HepG2 (cell line): ENCODE data around the gene MBD3. TPM values are rescaled to one million over a fixed set of nuclear protein-coding genes. Genes with fewer than 3 reads are reported as not detected.

Experiments used
- FIP1L1 ChIP-seq: fragments of 200-400 bp; formaldehyde crosslinking; IDR thresholded peaks from 2 replicates; pipeline ENCODE4 v1.6.1; 2018; ENCODE audit warnings: low read depth, mild to moderate bottlenecking, low read length, moderate library complexity, borderline replicate concordance; ENCODE audit not compliant: insufficient read depth
- FOXK2 ChIP-seq: fragments of 450-650 bp; IDR thresholded peaks from 2 replicates; pipeline ENCODE4 v1.6.1; 2016
- GLI4 ChIP-seq: sonication (generic); formaldehyde crosslinking; IDR thresholded peaks from 2 replicates; pipeline ENCODE4 v1.5.1; 2020; ENCODE audit warnings: missing genetic modification reagents, mild to moderate bottlenecking, moderate library complexity, borderline replicate concordance
- GPN1 ChIP-seq: sonication (generic); formaldehyde crosslinking; IDR thresholded peaks from 2 replicates; pipeline ENCODE4 v1.5.1; 2020; ENCODE audit warnings: missing genetic modification reagents, borderline replicate concordance
- KDM2A ChIP-seq: sonication (generic); formaldehyde crosslinking; IDR thresholded peaks from 2 replicates; pipeline ENCODE4 v1.4.0; 2020; ENCODE audit warnings: low read depth, missing genetic modification reagents, borderline replicate concordance
- MED13 ChIP-seq: sonication (generic); formaldehyde crosslinking; IDR thresholded peaks from 2 replicates; pipeline ENCODE4 v1.5.0; 2020; ENCODE audit warnings: missing genetic modification reagents
- NR2C2 ChIP-seq: sonication (generic); formaldehyde crosslinking; IDR thresholded peaks from 2 replicates; pipeline ENCODE4 v1.4.0; 2020; ENCODE audit warnings: missing genetic modification reagents, mild to moderate bottlenecking, moderate library complexity, borderline replicate concordance
- PRMT3 ChIP-seq: sonication (generic); formaldehyde crosslinking; IDR thresholded peaks from 2 replicates; pipeline ENCODE4 v1.8.1; 2022; ENCODE audit warnings: low read depth, mild to moderate bottlenecking, moderate library complexity, missing genetic modification reagents, borderline replicate concordance
- RBAK ChIP-seq: sonication (generic); formaldehyde crosslinking; IDR thresholded peaks from 2 replicates; pipeline ENCODE4 v1.5.1; 2020; ENCODE audit warnings: mild to moderate bottlenecking, missing genetic modification reagents
- SAFB2 ChIP-seq: sonication (generic); formaldehyde crosslinking; IDR thresholded peaks from 2 replicates; pipeline ENCODE4 v1.5.1; 2020; ENCODE audit warnings: missing genetic modification reagents, low read depth, mild to moderate bottlenecking, borderline replicate concordance
- SMARCC2 ChIP-seq: fragments of 450-650 bp; IDR thresholded peaks from 2 replicates; pipeline ENCODE4 v1.6.1; 2017; ENCODE audit warnings: antibody characterized with exemption, mild to moderate bottlenecking
- SP1 ChIP-seq, 2 experiments: fragments of 450-650 bp in 1 of 2; sonication (generic) in 1 of 2; formaldehyde crosslinking in 1 of 2; IDR thresholded peaks; 2 replicates each; pipeline versions ENCODE4 v1.4.0 to v1.6.1; 2016 to 2020; ENCODE audit warnings: missing genetic modification reagents in 1 of 2
- TBX2 ChIP-seq: sonication (generic); formaldehyde crosslinking; IDR thresholded peaks from 2 replicates; pipeline ENCODE4 v1.5.0; 2020; ENCODE audit warnings: missing genetic modification reagents, mild to moderate bottlenecking, borderline replicate concordance
- TEAD2 ChIP-seq: sonication (generic); formaldehyde crosslinking; IDR thresholded peaks from 2 replicates; pipeline ENCODE4 v1.9.0; 2021; ENCODE audit warnings: missing genetic modification reagents
- ZNF225 ChIP-seq: sonication (generic); formaldehyde crosslinking; IDR thresholded peaks from 2 replicates; pipeline ENCODE4 v1.4.0; 2020; ENCODE audit warnings: mild to moderate bottlenecking, missing genetic modification reagents
- ZNF274 ChIP-seq: sonication (generic); formaldehyde crosslinking; IDR thresholded peaks from 2 replicates; pipeline ENCODE4 v1.5.1; 2020; ENCODE audit warnings: mild to moderate bottlenecking, missing genetic modification reagents
- ZNF30 ChIP-seq: sonication (generic); formaldehyde crosslinking; IDR thresholded peaks from 2 replicates; pipeline ENCODE4 v1.5.0; 2020; ENCODE audit warnings: mild to moderate bottlenecking, missing genetic modification reagents
- ZNF383 ChIP-seq: sonication (generic); formaldehyde crosslinking; IDR thresholded peaks from 2 replicates; pipeline ENCODE4 v1.4.0; 2020; ENCODE audit warnings: missing genetic modification reagents, mild to moderate bottlenecking, borderline replicate concordance
- ZNF572 ChIP-seq: sonication (generic); formaldehyde crosslinking; IDR thresholded peaks from 2 replicates; pipeline ENCODE4 v1.5.1; 2020; ENCODE audit warnings: mild to moderate bottlenecking, missing genetic modification reagents
- ZNF672 ChIP-seq: sonication (generic); formaldehyde crosslinking; IDR thresholded peaks from 2 replicates; pipeline ENCODE4 v1.8.1; 2022; ENCODE audit warnings: missing genetic modification reagents
- ZNF790 ChIP-seq: sonication (generic); formaldehyde crosslinking; IDR thresholded peaks from 2 replicates; pipeline ENCODE4 v1.8.0; 2022; ENCODE audit warnings: missing genetic modification reagents, mild to moderate bottlenecking, borderline replicate concordance
- ZNF816 ChIP-seq: sonication (generic); formaldehyde crosslinking; IDR thresholded peaks from 2 replicates; pipeline ENCODE4 v1.8.0; 2022; ENCODE audit warnings: missing genetic modification reagents, mild to moderate bottlenecking, borderline replicate concordance
- ZSCAN21 ChIP-seq: sonication (generic); formaldehyde crosslinking; IDR thresholded peaks from 2 replicates; pipeline ENCODE4 v1.8.0; 2022; ENCODE audit warnings: mild to moderate bottlenecking, missing genetic modification reagents, moderate library complexity, borderline replicate concordance
- polyA plus RNA-seq, 8 experiments: library from polyadenylated mRNA; depleted of rRNA in 3 of 8; stranded (reverse) in 7 of 8; unstranded in 1 of 8; fragments of >200 nt; fragmentation: Illumina TruSeq in 4 of 8; extraction: Trizol in 4 of 8; gene quantifications; 2 replicates each; pipeline versions ENCODE4 v1.2.1 to v1.2.3, GENCODE V29; 2011 to 2016; ENCODE audit warnings: low read depth in 4 of 8, missing spikeins in 1 of 8, mixed read lengths in 1 of 8; ENCODE audit not compliant: insufficient read depth in 1 of 8
- total RNA-seq, 5 experiments: library from RNA; depleted of rRNA; stranded (reverse); fragments of >200 nt; fragmentation: Illumina TruSeq; extraction: Trizol; gene quantifications; 2 replicates each; pipeline ENCODE4 v1.2.3, GENCODE V29; 2016; ENCODE audit warnings: low read depth in 1 of 5
- TF ChIP-seq, protein P1 (sequence below): sonication (generic); formaldehyde crosslinking; IDR thresholded peaks from 2 replicates; pipeline ENCODE4 v1.8.1; 2023; ENCODE audit warnings: mild to moderate bottlenecking, missing genetic modification reagents, borderline replicate concordance
- TF ChIP-seq, protein P2 (sequence below): sonication (generic); formaldehyde crosslinking; IDR thresholded peaks from 2 replicates; pipeline ENCODE4 v1.4.0; 2020; ENCODE audit warnings: low read depth, missing genetic modification reagents
- TF ChIP-seq, protein P3 (sequence below): sonication (generic); formaldehyde crosslinking; IDR thresholded peaks from 2 replicates; pipeline ENCODE4 v1.8.1; 2023; ENCODE audit warnings: missing genetic modification reagents, mild to moderate bottlenecking, borderline replicate concordance

MBD3 gene
- total and polyA plus RNA-seq, 2 of the 13 experiments (the other 11 are each of a cell fraction or from before 2014, with no cell fraction given), result 21.2 to 76.9 TPM

DNA sequence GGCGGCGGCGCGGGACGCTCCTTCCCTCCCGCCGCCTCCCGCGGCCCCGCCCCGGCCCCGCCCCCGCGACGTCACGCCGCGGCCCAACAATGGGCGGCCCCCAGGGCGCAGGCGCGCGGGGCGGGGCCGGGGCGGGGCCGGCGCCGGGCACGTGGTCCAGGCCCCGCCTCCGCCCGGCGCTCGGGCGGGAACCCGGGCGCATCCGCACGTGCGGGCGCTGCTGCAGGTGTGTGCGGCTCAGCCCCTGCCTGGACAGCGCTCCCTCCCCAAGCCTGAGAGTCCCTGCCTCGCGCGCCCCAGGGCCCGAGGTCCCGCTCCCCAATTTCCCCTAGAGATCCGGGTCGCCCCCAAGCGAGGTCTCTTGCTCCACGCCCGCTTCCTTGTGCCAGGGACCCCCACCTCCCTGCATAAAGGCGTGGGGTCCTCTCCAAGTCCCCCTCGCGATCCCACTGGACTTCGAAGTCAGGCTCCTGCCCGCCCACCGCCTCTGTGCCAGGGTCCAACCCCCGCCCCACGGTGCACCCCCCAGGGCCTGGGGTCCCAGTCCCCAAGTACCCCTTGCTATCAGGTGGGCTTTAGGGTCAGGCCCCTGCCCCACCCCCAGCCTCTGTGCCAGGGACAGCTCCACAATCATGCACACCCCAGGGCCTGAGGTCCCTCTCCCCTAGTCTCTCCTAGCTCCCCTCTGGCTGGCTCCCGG is 24.2 kb downstream of the MBD3 start, which contains the start of gene MEX3D (continued):
- TF ChIP-seq, protein P1, sequence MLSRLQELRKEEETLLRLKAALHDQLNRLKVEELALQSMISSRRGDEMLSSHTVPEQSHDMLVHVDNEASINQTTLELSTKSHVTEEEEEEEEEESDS (CRISPR knock-in tag), result no peak
- no peak for TF ChIP-seq GPN1
- TF ChIP-seq FIP1L1, result no peak
- no peak for TF ChIP-seq SMARCC2
- no peak for TF ChIP-seq ZNF816 (CRISPR knock-in tag)
- no peak for TF ChIP-seq ZNF30 (CRISPR knock-in tag)
- TF ChIP-seq ZNF572 (CRISPR knock-in tag), result no peak
- no peak for TF ChIP-seq RBAK
- TF ChIP-seq TEAD2 (CRISPR knock-in tag), result peak; percentile 77; the same call in 1 of the 2 replicates
- TF ChIP-seq MED13 (CRISPR knock-in tag), result 0 out of 2 replicates have a peak, but pooled peaks have one; percentile 62
- peak; percentile 79 for TF ChIP-seq TBX2 (CRISPR knock-in tag)
- TF ChIP-seq SP1 (IDR thresholded peaks at IDR 0.05), result no peak
- TF ChIP-seq SP1 (CRISPR knock-in tag; IDR thresholded peaks at IDR 0.05), result no peak
- no peak for TF ChIP-seq FOXK2
- no peak for TF ChIP-seq ZNF790 (CRISPR knock-in tag)
- TF ChIP-seq SAFB2 (CRISPR knock-in tag), result no peak
- no peak for TF ChIP-seq NR2C2 (CRISPR knock-in tag)
- TF ChIP-seq ZNF274 (CRISPR knock-in tag), result peak; percentile 78; the same call in 1 of the 2 replicates
- no peak for TF ChIP-seq ZNF225
- peak; percentile 93 for TF ChIP-seq PRMT3 (CRISPR knock-in tag)
- no peak for TF ChIP-seq ZNF383 (CRISPR knock-in tag)
- no peak for TF ChIP-seq ZNF672 (CRISPR knock-in tag)
- TF ChIP-seq, protein P2, sequence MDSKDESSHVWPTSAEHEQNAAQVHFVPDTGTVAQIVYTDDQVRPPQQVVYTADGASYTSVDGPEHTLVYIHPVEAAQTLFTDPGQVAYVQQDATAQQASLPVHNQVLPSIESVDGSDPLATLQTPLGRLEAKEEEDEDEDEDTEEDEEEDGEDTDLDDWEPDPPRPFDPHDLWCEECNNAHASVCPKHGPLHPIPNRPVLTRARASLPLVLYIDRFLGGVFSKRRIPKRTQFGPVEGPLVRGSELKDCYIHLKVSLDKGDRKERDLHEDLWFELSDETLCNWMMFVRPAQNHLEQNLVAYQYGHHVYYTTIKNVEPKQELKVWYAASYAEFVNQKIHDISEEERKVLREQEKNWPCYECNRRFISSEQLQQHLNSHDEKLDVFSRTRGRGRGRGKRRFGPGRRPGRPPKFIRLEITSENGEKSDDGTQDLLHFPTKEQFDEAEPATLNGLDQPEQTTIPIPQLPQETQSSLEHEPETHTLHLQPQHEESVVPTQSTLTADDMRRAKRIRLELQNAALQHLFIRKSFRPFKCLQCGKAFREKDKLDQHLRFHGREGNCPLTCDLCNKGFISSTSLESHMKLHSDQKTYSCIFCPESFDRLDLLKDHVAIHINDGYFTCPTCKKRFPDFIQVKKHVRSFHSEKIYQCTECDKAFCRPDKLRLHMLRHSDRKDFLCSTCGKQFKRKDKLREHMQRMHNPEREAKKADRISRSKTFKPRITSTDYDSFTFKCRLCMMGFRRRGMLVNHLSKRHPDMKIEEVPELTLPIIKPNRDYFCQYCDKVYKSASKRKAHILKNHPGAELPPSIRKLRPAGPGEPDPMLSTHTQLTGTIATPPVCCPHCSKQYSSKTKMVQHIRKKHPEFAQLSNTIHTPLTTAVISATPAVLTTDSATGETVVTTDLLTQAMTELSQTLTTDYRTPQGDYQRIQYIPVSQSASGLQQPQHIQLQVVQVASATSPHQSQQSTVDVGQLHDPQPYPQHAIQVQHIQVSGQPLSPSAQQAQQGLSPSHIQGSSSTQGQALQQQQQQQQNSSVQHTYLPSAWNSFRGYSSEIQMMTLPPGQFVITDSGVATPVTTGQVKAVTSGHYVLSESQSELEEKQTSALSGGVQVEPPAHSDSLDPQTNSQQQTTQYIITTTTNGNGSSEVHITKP (CRISPR knock-in tag), result no peak
- TF ChIP-seq GLI4, result no peak
- TF ChIP-seq KDM2A (CRISPR knock-in tag), result no peak
- TF ChIP-seq, protein P3, sequence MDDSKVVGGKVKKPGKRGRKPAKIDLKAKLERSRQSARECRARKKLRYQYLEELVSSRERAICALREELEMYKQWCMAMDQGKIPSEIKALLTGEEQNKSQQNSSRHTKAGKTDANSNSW (CRISPR knock-in tag), result peak; percentile 78; the same call in 1 of the 2 replicates
- 0 out of 2 replicates have a peak, but pooled peaks have one; percentile 66 for TF ChIP-seq ZSCAN21
